HepG2 (cell line): Measurements from ENCODE around the gene DOK5. TPM values are rescaled to one million over a fixed set of nuclear protein-coding genes. Genes with fewer than 3 reads are reported as not detected.

ENCODE experiments used
- ATAC-seq: fragments of 200-7000 bp; cut with Tn5 transposase; 3 replicates; pipeline ENCODE4 v1.9.1; 2020; ENCODE audit warnings: mild to moderate bottlenecking, moderate library complexity
- BruUV-seq: library from RNA; stranded (reverse); fragments of 400-500 nt; replicated peaks from 2 replicates; lab custom pipeline; 2021; lab: Mats Ljungman, UMichigan
- CTCF ChIA-PET: fragments of 300-600 bp; formaldehyde crosslinking; extraction: SDS; loops from one replicate; lab custom pipeline; 2021; ENCODE audit warnings: low total read pairs, inconsistent platforms, low intra/inter-chr PET ratio; lab: Yijun Ruan, JAX
- POLR2A ChIA-PET: fragments of 350-600 bp; sonication (Branson Sonifier 250); formaldehyde crosslinking; loops from one replicate; lab custom pipeline; 2020; ENCODE audit warnings: antibody characterized with exemption, inconsistent platforms; lab: Yijun Ruan, JAX
- DNase-seq: peaks from one replicate; pipeline ENCODE4 v3.0.0-alpha.2; 2015; ENCODE audit warnings: low spot score
- FAIRE-seq: peaks from 3 replicates; lab custom pipeline; 2011; peaks lifted over from hg19 to GRCh38; lab: Jason Lieb, UNC
- H2AFZ ChIP-seq: one replicate; pipeline ENCODE4 v1.6.1; 2011; ENCODE audit warnings: low read length, inconsistent platforms
- H3K27ac ChIP-seq: fragments of 300-600 bp; 3 replicates; pipeline ENCODE4 v1.8.0; 2011; ENCODE audit warnings: mixed run types, mild to moderate bottlenecking, mixed read lengths, low read length, inconsistent platforms; ENCODE audit not compliant: insufficient read depth; ENCODE audit errors: extremely low read length
- H3K27me3 ChIP-seq, 2 experiments: fragments of 200-600 bp in 1 of 2; 2 replicates in 1 of 2; 3 replicates in 1 of 2; pipeline versions ENCODE4 v1.6.0 to v1.8.0; 2011; ENCODE audit warnings: low read length in 2 of 2, mild to moderate bottlenecking in 2 of 2, moderate library complexity in 2 of 2, inconsistent platforms in 1 of 2; ENCODE audit not compliant: insufficient read depth in 2 of 2, control insufficient read depth in 1 of 2
- H3K36me3 ChIP-seq, 2 experiments: fragments of 200-600 bp in 1 of 2; replicated peaks in 1 of 2; 2 replicates in 1 of 2; 3 replicates in 1 of 2; pipeline versions ENCODE4 v1.5.1 to v1.8.0; 2011; ENCODE audit warnings: low read length in 2 of 2, inconsistent platforms in 1 of 2; ENCODE audit not compliant: insufficient read depth in 2 of 2, control insufficient read depth in 1 of 2
- H3K4me1 ChIP-seq: 2 replicates; pipeline ENCODE4 v1.5.1; 2012; ENCODE audit warnings: low read length, inconsistent platforms; ENCODE audit not compliant: insufficient read depth
- H3K4me2 ChIP-seq: 2 replicates; pipeline ENCODE4 v1.6.0; 2011; ENCODE audit warnings: low read depth, low read length, inconsistent platforms
- H3K4me3 ChIP-seq, 3 experiments: fragments of 200-600 bp in 1 of 3; sonication (generic), shearing (Covaris generic) in 1 of 3; replicated peaks in 1 of 3; 2 replicates each; pipeline ENCODE4 v1.5.1; 2011 to 2016; ENCODE audit warnings: low read length in 3 of 3, inconsistent platforms in 2 of 3, low read depth in 2 of 3, mild to moderate bottlenecking in 2 of 3, control low read depth in 1 of 3, mixed read lengths in 1 of 3; ENCODE audit not compliant: insufficient read depth in 1 of 3
- H3K79me2 ChIP-seq: one replicate; pipeline ENCODE4 v1.6.1; 2011; ENCODE audit warnings: low read length, inconsistent platforms; ENCODE audit not compliant: insufficient read depth
- H3K9ac ChIP-seq: 2 replicates; pipeline ENCODE4 v1.6.0; 2011; ENCODE audit warnings: mild to moderate bottlenecking, low read depth, low read length, inconsistent platforms; ENCODE audit not compliant: insufficient read depth
- H3K9me3 ChIP-seq: 2 replicates; pipeline ENCODE4 v1.5.1; 2012; ENCODE audit warnings: mild to moderate bottlenecking, low read length
- H4K20me1 ChIP-seq: 2 replicates; pipeline ENCODE4 v1.6.0; 2011; ENCODE audit warnings: inconsistent platforms, mild to moderate bottlenecking, low read length, moderate library complexity; ENCODE audit not compliant: insufficient read depth
- ARNT2 ChIP-seq: sonication (generic); formaldehyde crosslinking; IDR thresholded peaks from 2 replicates; pipeline ENCODE4 v1.8.0; 2022; ENCODE audit warnings: mild to moderate bottlenecking, low read depth, missing genetic modification reagents, moderate library complexity
- FIP1L1 ChIP-seq: fragments of 200-400 bp; formaldehyde crosslinking; IDR thresholded peaks from 2 replicates; pipeline ENCODE4 v1.6.1; 2018; ENCODE audit warnings: low read depth, mild to moderate bottlenecking, low read length, moderate library complexity, borderline replicate concordance; ENCODE audit not compliant: insufficient read depth
- MED1 ChIP-seq: sonication (generic); formaldehyde crosslinking; IDR thresholded peaks from 2 replicates; pipeline ENCODE4 v1.4.0; 2020; ENCODE audit warnings: missing genetic modification reagents
- PAWR ChIP-seq: sonication (generic); formaldehyde crosslinking; IDR thresholded peaks from 2 replicates; pipeline ENCODE4 v1.4.0; 2020; ENCODE audit warnings: missing genetic modification reagents, mild to moderate bottlenecking, borderline replicate concordance
- PHF5A ChIP-seq: IDR thresholded peaks from one replicate; pipeline ENCODE4 v1.6.1; 2018; ENCODE audit warnings: low read depth, missing genetic modification reagents; ENCODE audit not compliant: unreplicated experiment
- TFE3 ChIP-seq: IDR thresholded peaks from 2 replicates; pipeline ENCODE4 v1.6.1; 2016
- THAP9 ChIP-seq: sonication (generic); formaldehyde crosslinking; IDR thresholded peaks from 2 replicates; pipeline ENCODE4; 2020; ENCODE audit warnings: missing genetic modification reagents, mild to moderate bottlenecking, borderline replicate concordance
- ZFP90 ChIP-seq: sonication (generic); formaldehyde crosslinking; IDR thresholded peaks from 2 replicates; pipeline ENCODE4 v1.8.0; 2022; ENCODE audit warnings: missing genetic modification reagents, mild to moderate bottlenecking, inconsistent platforms, borderline replicate concordance
- ZNF18 ChIP-seq: sonication (generic); formaldehyde crosslinking; IDR thresholded peaks from 2 replicates; pipeline ENCODE4 v1.8.0; 2022; ENCODE audit warnings: mild to moderate bottlenecking, missing genetic modification reagents; ENCODE audit not compliant: insufficient replicate concordance
- ZNF800 ChIP-seq: sonication (generic); formaldehyde crosslinking; IDR thresholded peaks from 2 replicates; pipeline ENCODE4 v1.4.0; 2020; ENCODE audit warnings: missing genetic modification reagents
- ZSCAN21 ChIP-seq: sonication (generic); formaldehyde crosslinking; IDR thresholded peaks from 2 replicates; pipeline ENCODE4 v1.8.0; 2022; ENCODE audit warnings: mild to moderate bottlenecking, missing genetic modification reagents, moderate library complexity, borderline replicate concordance
- WGBS: methylation state at CpG from one replicate; pipeline ENCODE4 v1.1.6; 2017; ENCODE audit warnings: low lambda C conversion rate; 5-methylcytosine and 5-hydroxymethylcytosine counted together
- in situ Hi-C: cut with HindIII; loops from 2 replicates; pipeline ENCODE4 v1.10.0; 2017; ENCODE audit warnings: low pct_unique_long_range_greater_than_20kb; ENCODE audit not compliant: extremely low pct_ligation_motif_present
- intact Hi-C: fragments of 100-400 bp; cut with micrococcal nuclease; formaldehyde crosslinking; loops from one replicate; pipeline ENCODE4 v1.10.0; 2022; ENCODE audit not compliant: unreplicated experiment
- polyA plus RNA-seq, 8 experiments: library from polyadenylated mRNA; depleted of rRNA in 3 of 8; stranded (reverse) in 7 of 8; unstranded in 1 of 8; fragments of >200 nt; fragmentation: Illumina TruSeq in 4 of 8; extraction: Trizol in 4 of 8; gene quantifications; 2 replicates each; pipeline versions ENCODE4 v1.2.1 to v1.2.3, GENCODE V29; 2011 to 2016; ENCODE audit warnings: low read depth in 4 of 8, missing spikeins in 1 of 8, mixed read lengths in 1 of 8; ENCODE audit not compliant: insufficient read depth in 1 of 8
- total RNA-seq, 5 experiments: library from RNA; depleted of rRNA; stranded (reverse); fragments of >200 nt; fragmentation: Illumina TruSeq; extraction: Trizol; gene quantifications; 2 replicates each; pipeline ENCODE4 v1.2.3, GENCODE V29; 2016; ENCODE audit warnings: low read depth in 1 of 5

DOK5 gene
- total and polyA plus RNA-seq, 2 of the 13 experiments (the other 11 are each of a cell fraction or from before 2014, with no cell fraction given) = not detected

GRCh38 chr20:54654450-54654849 is 179.1 kb downstream of the DOK5 start:
- in situ Hi-C loops (loop anchor here (25.0 kb wide), 1 partner anchor 1908 kb away; no protein-coding TSS in a partner anchor), intact Hi-C loops (no loop called here)
- DNase-seq (no peak), FAIRE-seq (no peak), ATAC-seq (no peak)
- ChIA-PET POLR2A (no interaction called here), CTCF (no interaction called here)
- Histone ChIP-seq H3K4me2 (no peak overlapping the region), H3K9ac (no peak overlapping the region), H3K27ac (no peak overlapping the region), H3K4me3 (no peak overlapping the region), H3K4me1 (peaks cover 7% of the 10 kb centered on the region; the same call in 1 of the 2 replicates), H4K20me1 (no peaks in the 10 kb centered on the region), H3K79me2 (no peaks in the 10 kb centered on the region), H3K36me3 (no peaks in the 10 kb centered on the region), H3K9me3 (no peaks in the 10 kb centered on the region), H3K27me3 (peaks cover 0 to 13% of the 10 kb centered on the region in 2 experiments; a peak in 1 of 5 replicates), H2AFZ (no peak overlapping the region)
- BruUV-seq = no TSS peak
- 5% methylated on average over 4 of the region's 4 CpGs for WGBS
- TF ChIP-seq ZFP90 (CRISPR knock-in tag) (no peak), ARNT2 (CRISPR knock-in tag) (no peak), PHF5A (CRISPR knock-in tag) (no peak), ZNF800 (CRISPR knock-in tag) (no peak), PAWR (CRISPR knock-in tag) (no peak), THAP9 (CRISPR knock-in tag) (no peak), FIP1L1 (no peak), ZNF18 (CRISPR knock-in tag) (no peak), ZSCAN21 (CRISPR knock-in tag) (no peak), MED1 (CRISPR knock-in tag) (no peak), TFE3 (no peak)
